ENCODE measurements around the gene PROK1.

DNA sequence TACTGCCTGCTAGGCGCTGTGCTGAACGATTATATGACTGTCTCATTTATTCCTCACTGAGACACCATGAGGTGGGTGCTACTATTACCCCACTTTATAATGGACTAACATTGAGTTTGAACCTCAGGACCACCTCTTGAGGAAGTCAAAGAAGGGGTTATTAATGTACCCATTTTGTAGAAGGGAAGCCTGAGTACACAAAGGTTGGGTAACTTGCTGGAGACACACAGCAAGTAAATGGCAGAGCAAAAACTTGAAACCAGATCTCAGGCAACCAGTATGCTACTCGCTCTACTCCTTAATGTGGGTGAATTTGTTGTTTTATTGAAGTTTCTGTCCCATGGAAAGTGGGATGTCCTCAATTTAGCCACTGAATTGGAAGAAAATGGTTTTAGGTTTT, 37.9 kb downstream of the PROK1 start:
- TF ChIP-seq, protein P1, sequence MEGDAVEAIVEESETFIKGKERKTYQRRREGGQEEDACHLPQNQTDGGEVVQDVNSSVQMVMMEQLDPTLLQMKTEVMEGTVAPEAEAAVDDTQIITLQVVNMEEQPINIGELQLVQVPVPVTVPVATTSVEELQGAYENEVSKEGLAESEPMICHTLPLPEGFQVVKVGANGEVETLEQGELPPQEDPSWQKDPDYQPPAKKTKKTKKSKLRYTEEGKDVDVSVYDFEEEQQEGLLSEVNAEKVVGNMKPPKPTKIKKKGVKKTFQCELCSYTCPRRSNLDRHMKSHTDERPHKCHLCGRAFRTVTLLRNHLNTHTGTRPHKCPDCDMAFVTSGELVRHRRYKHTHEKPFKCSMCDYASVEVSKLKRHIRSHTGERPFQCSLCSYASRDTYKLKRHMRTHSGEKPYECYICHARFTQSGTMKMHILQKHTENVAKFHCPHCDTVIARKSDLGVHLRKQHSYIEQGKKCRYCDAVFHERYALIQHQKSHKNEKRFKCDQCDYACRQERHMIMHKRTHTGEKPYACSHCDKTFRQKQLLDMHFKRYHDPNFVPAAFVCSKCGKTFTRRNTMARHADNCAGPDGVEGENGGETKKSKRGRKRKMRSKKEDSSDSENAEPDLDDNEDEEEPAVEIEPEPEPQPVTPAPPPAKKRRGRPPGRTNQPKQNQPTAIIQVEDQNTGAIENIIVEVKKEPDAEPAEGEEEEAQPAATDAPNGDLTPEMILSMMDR (IDR thresholded peaks at IDR 0.05): no peak
- no peak for TF ChIP-seq POLR2A (IDR thresholded peaks at IDR 0.05)
